Activated T-cell treated with anti-CD3 and anti-CD28 coated beads for 24 hours (primary cell): ENCODE data around the gene KLF9.
"Not testable (repeated sequence)": the region's sequence is repeated elsewhere in the genome, so short reads cannot be mapped to it uniquely, and the experiment has no call there.

ENCODE experiments used
- DNase-seq: peaks from one replicate; pipeline ENCODE4 v3.0.0-alpha.2; 2020; ENCODE audit warnings: low read depth

The KLF9 gene

GRCh38 chr9:70403618-70404025 lies 10.8 kb downstream of the KLF9 start:
- DNase-seq: no peak

DNA sequence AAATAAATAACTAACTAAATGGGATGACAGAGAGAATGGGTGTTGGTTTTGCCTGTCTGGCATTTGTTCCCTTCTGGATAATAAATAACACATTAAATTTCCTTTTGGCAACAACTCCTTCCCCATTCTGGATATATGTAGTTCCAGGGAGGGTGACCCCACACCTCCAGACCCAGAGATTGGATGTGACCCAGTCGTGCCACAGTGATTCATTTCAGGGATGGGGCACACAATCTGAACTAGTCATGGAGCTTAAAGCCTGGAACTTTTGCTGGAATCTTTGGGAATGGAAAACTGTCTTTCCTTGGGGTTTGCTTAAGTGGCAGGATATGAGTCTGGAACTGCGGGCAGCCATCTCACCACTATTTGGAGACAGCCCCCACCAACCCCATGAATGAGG lies 11.3 kb downstream of the KLF9 start:
- DNase-seq: no peak

DNA sequence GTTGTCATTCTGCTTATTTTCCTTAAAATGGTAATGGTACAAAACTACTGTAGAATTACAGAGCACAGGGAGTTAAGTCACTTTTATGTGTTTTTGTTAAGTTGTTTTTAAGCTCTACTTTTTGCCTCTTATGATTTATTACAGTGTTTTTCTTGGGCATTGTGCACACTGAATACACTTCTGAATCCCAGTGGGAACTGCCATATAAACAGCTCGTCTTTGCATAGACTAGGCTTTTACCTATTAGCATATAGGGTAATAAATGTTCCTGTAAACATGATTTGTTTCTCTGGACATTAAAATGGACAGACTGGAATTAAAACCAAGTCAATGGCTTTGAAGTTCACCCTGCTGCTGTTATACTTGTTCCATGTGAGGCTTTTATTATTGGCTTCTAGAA lies 12.2 kb downstream of the KLF9 start:
- DNase-seq: no peak

DNA sequence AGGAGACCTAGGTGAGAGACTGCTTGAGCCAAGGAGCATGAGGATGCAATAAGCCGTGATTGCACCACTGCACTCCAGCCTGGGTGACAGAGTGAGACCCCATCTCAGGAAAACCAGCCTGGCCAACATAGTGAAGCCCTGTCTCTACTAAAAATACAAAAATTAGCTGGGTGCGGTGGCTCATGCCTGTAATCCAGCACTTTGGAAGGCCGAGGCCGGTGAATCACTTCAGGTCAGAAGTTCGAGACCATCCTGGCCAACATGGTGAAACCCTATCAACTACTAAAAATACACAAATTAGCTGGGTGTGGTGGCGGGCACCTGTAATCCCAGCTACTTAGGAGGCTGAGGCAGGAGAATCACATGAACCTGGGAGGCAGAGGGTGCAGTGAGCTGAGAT lies 13.2 kb downstream of the KLF9 start:
- DNase-seq: not testable (repeated sequence)

GRCh38 chr9:70400107-70400892 lies 14.2 kb downstream of the KLF9 start:
- DNase-seq: no peak

- no peak for DNase-seq
Measured at GRCh38 chr9:70399141-70399540, 15.3 kb downstream of the KLF9 start.

DNA sequence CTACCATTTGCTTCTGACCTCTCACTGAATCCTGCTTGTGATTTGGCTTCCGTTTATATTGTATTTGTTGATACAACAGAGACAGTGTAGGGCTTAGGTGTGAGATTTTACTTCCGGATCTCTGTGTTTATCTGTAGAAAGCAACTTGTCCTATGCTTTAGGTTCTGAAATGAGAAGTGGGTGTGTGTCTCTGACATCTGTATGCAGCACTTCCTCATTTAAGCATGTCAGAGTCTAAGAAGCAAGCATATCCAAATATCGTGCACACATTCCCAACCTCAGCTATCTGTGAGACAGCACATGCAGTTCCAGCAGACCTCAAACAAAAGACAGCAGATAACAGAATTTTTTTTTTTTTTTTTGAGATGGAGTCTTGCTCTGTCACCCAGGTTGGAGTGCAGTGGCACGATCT lies 16.3 kb downstream of the KLF9 start:
- no peak for DNase-seq

- no peak for DNase-seq
Measured at GRCh38 chr9:70395652-70396051, 18.8 kb downstream of the KLF9 start.

GRCh38 chr9:70392850-70393249 lies 21.6 kb downstream of the KLF9 start:
- no peak for DNase-seq

- no peak for DNase-seq
Measured at GRCh38 chr9:70392189-70392588, 22.3 kb downstream of the KLF9 start.

DNA sequence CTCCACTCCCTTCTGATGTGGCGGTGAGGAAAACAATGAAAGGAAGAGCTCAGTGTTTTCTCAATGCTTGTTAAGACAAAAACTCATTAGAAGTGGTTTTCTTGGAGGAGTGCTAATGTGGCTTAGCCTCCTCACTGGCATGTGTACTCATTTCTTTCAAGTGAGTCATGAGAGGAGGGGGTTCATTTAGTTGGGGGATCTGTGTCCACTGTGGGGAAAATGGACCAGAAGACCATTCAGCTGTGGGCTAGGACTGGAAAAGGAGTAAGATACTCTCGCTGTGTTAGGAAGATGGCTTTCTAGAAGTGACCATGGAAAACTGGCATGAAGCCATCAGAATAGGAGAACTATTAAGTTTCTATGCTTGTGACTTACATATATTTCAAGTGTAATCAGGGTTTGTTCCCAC lies 23.5 kb downstream of the KLF9 start:
- no peak for DNase-seq

DNA sequence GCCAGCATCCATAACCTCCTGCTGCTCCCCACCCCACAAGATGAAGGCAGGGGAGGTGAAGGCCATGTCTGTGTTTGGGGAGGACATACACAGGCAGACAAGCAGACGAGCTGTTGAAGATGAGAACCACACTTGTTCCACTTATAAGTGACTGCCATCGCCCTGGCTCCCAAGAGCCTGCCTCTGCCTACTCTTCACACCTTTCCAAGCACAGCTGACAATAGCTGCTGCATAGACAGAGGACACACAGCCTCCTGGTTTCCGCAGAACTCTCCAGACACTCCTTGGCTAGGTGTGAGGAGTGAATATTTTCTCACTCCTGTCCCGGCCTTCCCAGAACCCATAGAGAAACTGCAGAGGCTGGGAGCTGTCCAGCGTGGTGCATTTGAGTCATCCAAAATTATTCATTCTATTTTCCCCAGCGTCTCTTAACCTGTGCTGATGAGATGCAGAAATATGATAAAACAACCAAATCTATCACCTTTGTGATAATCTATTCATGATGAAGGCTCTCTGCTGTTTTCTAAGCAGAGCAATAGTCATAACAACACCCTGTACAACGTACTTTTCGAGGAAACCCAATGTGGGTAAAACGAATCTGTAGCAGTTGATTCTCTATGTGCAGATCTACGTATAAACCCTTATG lies 24.7 kb downstream of the KLF9 start:
- DNase-seq: no peak

DNA sequence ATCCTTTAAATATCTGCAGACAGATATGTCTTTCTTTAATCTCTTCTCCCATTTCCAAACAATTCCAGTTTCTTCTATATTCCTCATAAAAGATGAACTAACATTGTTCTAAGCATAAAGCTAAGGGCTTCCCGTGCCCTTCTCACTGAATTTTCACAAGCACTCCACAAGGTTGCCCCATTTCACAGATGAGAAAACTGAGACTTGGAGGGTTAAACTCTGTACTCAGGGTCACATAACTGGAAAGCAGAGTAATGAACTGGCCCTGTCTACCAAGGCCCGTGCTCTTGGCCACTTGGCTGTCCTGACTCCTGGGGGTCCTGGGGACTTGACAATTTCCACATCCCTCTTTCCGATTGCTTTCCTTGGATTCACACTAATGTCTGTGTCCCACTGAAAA lies 25.3 kb downstream of the KLF9 start:
- no peak for DNase-seq

- DNase-seq: no peak
Measured at GRCh38 chr9:70387663-70388062, 26.8 kb downstream of the KLF9 start.

DNA sequence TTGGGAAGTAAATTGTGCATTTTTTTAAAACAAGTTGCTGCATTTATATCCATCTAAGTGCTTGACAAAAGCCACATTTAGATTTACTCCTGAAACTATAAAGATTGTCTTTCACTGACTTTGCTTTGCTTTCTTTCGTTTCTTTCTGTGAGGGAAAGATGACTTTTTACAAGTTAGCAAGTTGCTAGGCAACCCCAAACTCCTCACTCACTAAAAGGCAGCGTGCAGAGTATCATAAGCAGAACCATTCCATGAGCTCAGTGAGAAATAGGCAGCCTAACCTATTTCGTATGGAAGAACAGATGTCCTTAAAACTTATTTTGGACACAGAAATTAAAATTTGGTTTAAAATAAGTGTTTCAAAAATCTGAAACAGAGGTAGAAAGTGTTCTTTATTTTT lies 29.0 kb downstream of the KLF9 start:
- no peak for DNase-seq

GRCh38 chr9:70382709-70383605 lies 31.5 kb downstream of the KLF9 start:
- no peak for DNase-seq

DNA sequence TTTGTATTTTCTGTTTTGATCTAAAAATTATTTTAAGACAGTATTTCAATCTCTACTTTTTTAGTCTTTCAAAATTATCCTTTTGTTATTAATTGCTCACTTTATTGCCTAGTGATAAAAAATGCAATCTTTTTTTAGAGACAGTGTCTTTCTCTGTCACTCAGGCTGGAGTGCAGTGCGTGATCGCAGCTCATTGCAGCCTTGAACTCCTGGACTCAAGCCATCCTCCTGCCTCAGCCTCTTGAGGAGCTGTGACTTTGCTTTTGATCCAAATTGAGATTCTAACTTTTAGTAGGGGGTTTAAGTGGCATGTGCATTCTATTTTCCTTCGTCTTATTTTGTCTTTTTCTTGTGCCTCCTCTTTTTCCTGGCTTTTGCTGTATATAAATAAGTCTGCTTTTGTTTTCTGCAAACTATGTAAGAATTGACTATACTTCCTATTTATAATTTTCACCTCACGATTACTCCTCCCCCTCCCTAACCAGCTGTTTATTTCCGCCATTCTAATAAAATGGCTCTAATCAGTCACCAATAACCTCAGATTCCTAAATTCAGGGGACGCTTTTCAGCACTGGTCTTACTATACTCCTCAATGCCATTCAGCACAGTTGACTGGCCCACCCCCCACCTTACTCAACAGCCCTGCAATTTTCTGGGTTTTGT lies 32.3 kb downstream of the KLF9 start:
- no peak for DNase-seq

- no peak for DNase-seq
Measured at GRCh38 chr9:70374962-70375618, 39.4 kb downstream of the KLF9 start.

- no peak for DNase-seq
Measured at GRCh38 chr9:70367305-70367930, 47.0 kb downstream of the KLF9 start.

GRCh38 chr9:70363760-70364159 lies 50.7 kb downstream of the KLF9 start:
- DNase-seq: no peak

DNA sequence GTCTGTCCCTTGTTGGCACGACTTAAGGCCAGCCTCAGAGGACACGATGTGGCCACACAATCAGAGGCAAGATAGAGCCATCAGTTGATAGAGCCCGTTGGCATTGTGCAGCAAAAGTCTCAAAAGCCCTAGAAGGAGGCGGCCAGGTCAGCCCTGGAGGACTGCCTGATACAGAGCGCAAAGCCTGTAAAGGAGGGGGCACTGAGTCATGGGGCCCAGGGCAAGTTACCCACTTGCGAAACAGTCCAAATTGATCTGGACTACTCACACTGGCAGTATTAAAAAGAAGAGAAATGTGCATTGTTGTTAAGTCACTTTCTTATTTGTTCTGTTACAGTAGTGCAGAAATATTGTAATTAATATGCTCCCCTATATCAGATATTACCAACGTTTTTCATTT lies 51.5 kb downstream of the KLF9 start:
- DNase-seq: no peak
